GM19099 (cell line): Measurements from ENCODE around the gene RAPGEF5.

Experiments used
- POLR2A ChIP-seq: IDR thresholded peaks from 3 replicates; pipeline ENCODE4 v1.6.1; 2011; ENCODE audit warnings: low read depth; ENCODE audit not compliant: insufficient read length; ENCODE audit errors: extremely low read depth

Gene RAPGEF5

GRCh38 chr7:22390516-22390915, 33.6 kb upstream of the RAPGEF5 start:
- no peak for TF ChIP-seq POLR2A

DNA sequence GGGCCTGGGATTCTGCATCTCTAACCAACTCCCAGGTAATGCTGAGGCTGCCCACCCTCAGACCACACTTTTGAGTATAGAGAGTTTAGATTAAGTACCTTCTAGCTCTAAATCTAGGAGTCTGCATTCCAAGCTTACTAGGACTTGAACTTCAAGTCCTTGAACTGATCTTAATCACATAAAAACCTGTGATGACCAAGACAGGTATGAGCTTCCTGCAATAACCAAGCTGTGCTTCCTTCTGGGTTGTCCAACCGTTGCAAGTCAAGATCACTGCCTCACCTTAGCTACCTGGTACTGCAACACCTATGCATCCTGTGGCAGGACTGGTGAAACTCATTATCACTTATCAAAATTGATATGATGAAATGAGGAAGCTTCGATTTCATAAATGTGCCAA, 32.9 kb upstream of the RAPGEF5 start:
- TF ChIP-seq POLR2A = no peak

DNA sequence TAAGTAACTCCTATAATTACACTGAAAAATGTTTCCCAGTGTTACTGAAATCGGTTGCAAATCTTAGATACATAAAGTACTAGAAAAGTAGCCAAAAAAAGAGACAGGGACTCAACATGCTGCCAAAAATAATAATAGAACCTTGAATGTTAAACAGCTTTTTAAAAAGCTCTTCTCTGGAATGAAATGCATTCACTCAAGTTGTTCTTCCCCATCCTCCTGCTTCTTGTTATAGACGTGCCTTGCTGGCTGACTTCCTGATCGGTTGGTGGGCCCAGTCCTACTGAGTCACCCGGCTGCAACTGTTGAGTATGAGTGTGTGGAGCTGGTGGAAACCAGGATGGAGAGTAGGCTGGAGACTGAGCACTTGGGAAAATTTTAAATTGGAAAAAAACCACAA, 30.6 kb upstream of the RAPGEF5 start:
- TF ChIP-seq POLR2A = no peak

GRCh38 chr7:22386865-22387264, 29.9 kb upstream of the RAPGEF5 start:
- no peak for TF ChIP-seq POLR2A

GRCh38 chr7:22386206-22386858, 29.4 kb upstream of the RAPGEF5 start:
- no peak for TF ChIP-seq POLR2A

GRCh38 chr7:22385326-22385725, 28.4 kb upstream of the RAPGEF5 start:
- no peak for TF ChIP-seq POLR2A

- TF ChIP-seq POLR2A = no peak
Measured at GRCh38 chr7:22380333-22380732, 23.4 kb upstream of the RAPGEF5 start.

DNA sequence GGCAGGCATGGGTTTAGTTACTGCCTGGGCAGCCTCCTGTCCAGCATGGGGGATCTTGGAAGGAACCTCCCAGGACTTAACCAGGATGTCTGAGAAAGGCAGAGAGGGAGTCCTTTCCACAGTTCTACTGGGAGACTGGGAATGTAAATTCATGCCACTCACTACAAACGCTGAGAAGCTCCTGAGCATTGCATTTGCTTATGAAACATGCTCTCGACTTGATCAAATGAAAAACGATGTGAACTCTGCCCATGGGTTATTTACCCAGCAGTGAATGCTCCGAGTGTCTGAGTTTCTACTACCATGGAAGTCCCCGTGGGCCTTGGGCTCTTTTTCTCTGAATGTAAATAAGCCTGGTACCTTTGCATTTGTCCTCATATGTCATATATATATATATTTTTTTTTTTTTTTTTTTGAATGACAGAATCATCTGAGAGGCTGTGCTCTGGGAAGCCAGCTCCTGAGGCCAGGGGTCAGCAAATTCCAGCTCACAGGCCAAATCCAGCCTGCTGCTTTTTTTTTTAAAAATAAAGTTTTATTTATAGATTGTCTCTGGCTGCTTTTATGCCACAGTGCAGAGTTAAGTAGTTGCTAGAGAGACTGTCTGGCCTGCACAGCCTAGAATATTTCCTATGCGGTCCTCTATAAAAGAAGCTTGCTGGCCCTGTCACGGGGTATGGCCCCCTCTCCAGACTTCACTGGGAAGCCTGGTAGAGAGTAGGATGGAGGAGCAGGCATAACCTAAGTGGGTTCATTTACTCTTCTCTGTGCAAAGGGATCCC, 21.4 kb upstream of the RAPGEF5 start:
- TF ChIP-seq POLR2A = no peak

- TF ChIP-seq POLR2A = no peak
Measured at GRCh38 chr7:22377703-22378102, 20.7 kb upstream of the RAPGEF5 start.

DNA sequence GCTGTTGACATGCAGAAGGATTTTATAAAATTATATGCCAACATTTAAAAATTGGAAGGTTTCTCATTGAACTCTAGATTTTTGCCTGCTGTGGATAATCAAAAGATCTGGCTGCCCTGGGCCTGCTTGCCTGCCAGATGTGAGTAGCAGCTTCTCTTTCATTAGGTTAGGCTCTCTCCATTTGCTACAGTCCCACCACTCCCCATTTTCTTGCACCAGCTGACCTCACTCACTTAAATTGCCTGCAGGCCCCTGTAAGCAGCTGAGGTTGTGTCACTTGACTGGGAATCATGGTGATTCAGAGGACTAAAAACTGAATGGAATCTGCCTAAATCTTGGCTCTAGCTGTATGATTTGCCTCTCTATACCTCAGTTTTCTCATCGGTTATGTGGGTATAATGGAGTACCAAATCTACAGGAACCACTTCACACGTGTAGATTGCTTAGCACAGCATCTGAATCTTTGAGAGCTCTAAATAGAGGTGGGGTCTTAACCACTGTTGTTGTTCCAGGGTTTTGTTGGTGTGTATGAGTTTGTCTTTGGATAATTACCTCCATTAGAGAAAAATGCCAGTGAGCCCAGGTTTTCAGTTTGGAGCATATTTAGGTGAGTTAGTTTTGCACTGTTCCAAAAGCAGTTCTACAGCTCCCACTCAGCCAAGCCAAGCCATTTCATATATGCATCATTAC, 18.6 kb upstream of the RAPGEF5 start:
- TF ChIP-seq POLR2A = no peak

- no peak for TF ChIP-seq POLR2A
Measured at GRCh38 chr7:22373911-22374310, 17.0 kb upstream of the RAPGEF5 start.

DNA sequence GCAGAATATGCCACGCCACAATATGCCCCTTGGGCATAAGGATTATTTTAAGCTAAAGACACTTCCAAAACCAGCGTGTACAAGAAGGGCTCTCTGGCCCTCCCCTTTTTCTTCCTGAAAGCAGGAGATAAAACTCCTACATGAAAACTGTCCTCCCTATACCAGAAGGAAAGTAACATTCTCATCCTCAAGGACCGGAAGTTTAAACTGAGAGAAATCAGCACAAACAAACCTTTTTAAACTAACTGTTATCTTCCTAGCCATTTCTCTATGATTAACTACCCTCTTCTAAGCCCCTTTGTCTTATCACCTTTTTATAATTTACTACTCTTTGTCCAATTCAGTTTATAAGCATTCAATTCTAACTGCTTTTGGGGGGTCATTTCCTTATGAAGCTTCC, 16.4 kb upstream of the RAPGEF5 start:
- no peak for TF ChIP-seq POLR2A

DNA sequence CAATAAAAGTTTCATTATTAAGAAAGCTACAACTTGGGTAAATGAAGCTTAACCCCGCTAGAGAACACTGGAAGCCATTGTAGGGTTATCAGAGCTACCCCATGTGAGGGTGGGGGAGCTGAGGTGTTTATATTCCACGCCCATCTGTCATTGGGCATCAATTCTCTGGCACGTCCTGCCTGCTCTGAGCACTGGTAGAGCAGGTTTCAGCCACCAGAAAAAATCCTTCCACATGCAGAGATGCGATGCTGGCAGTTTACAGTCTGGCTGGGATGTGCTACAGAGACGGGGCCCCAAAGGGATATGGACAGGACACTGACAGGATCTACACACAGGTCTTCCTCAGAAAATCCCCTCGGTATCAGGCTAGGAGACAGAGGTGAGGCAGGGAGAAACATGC, 15.9 kb upstream of the RAPGEF5 start:
- no peak for TF ChIP-seq POLR2A

DNA sequence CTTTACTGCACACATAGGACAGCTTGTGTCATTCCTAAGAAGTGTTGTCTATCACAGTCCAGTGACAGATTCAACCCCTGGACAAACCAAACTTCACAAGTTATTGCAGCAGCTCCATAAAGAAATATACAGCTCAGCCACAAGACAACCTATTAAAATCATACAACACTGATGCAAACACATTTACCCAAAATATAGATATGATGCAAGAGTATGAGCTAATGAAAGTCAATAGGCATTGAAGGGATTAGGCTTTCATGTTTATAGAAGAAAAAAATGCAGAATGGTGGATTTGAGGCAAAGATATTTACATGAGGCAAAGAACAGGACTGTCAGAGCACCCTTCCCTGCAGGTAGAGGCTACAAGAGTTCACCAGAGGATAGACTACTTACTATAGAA, 14.9 kb upstream of the RAPGEF5 start:
- no peak for TF ChIP-seq POLR2A

DNA sequence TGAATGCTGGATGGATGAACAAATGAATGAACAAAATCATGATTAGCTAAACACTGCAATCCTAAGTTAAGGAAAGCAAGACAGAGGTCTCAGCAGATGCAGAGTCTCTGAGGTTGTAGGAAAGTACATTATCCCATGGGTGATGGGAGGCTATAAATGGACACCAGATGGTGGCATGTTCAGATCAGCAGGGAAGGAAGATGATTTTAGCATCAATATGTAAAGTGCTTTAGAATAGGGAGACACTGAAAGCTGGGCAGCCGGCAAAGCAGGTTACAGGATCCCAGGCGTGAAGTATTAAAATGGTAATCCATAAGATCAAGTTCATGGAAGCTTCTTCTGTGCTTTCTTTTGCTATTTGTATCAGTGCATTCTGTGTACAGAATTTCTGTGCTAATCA, 7.9 kb upstream of the RAPGEF5 start:
- no peak for TF ChIP-seq POLR2A
